Breast epithelium (tissue), 3 donors: ENCODE results near the gene MGAT5B.

Source experiments
- POLR2A ChIP-seq: fragments of 450-650 bp; IDR thresholded peaks from one replicate; pipeline ENCODE4 v1.6.1; 2016; ENCODE audit warnings: antibody characterized with exemption, mild to moderate bottlenecking, moderate library complexity
- POLR2AphosphoS5 ChIP-seq, 3 donors: sonication (generic); formaldehyde crosslinking; IDR thresholded peaks; one replicate each; pipeline ENCODE4 v1.6.1; 2017; ENCODE audit warnings: antibody characterized with exemption in 3 of 3
- TF ChIP-seq, protein P1 (sequence below), 3 donors: fragments of 450-650 bp; IDR thresholded peaks; one replicate each; pipeline ENCODE4 v1.5.1; 2016 to 2017; ENCODE audit warnings: antibody characterized with exemption in 3 of 3, mild to moderate bottlenecking in 3 of 3, moderate library complexity in 3 of 3

- TF ChIP-seq, protein P1, sequence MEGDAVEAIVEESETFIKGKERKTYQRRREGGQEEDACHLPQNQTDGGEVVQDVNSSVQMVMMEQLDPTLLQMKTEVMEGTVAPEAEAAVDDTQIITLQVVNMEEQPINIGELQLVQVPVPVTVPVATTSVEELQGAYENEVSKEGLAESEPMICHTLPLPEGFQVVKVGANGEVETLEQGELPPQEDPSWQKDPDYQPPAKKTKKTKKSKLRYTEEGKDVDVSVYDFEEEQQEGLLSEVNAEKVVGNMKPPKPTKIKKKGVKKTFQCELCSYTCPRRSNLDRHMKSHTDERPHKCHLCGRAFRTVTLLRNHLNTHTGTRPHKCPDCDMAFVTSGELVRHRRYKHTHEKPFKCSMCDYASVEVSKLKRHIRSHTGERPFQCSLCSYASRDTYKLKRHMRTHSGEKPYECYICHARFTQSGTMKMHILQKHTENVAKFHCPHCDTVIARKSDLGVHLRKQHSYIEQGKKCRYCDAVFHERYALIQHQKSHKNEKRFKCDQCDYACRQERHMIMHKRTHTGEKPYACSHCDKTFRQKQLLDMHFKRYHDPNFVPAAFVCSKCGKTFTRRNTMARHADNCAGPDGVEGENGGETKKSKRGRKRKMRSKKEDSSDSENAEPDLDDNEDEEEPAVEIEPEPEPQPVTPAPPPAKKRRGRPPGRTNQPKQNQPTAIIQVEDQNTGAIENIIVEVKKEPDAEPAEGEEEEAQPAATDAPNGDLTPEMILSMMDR (IDR thresholded peaks at IDR 0.05), result no peak
- no peak for TF ChIP-seq POLR2AphosphoS5 (IDR thresholded peaks at IDR 0.05)
- no peak for TF ChIP-seq POLR2A
Observed at GRCh38 chr17:76869496-76870376, 1.5 kb downstream of the MGAT5B start.
